Lung (tissue), 12 donors: ENCODE results near the gene CPNE9. TPM values are rescaled to one million over a fixed set of nuclear protein-coding genes. Genes with fewer than 3 reads are reported as not detected.

ENCODE experiments used
- ATAC-seq: fragments of 200-7000 bp; cut with Tn5 transposase; one replicate; pipeline ENCODE4 v1.9.1; 2020; ENCODE audit warnings: moderate number of reproducible peaks; ENCODE audit not compliant: insufficient read depth, low FRiP score
- DNase-seq, 3 donors: peaks; one replicate each; pipeline ENCODE4 v3.0.0-alpha.2; 2013 to 2017
- H3K27ac ChIP-seq, 2 donors: one replicate each; pipeline ENCODE4 v1.5.1; 2013; ENCODE audit warnings: mild to moderate bottlenecking in 2 of 2, moderate library complexity in 2 of 2, control low read depth in 1 of 2, inconsistent platforms in 1 of 2, low read depth in 1 of 2, low read length in 1 of 2
- H3K27me3 ChIP-seq, 3 donors: one replicate each; pipeline ENCODE4 v1.5.1; 2013; ENCODE audit warnings: low read length in 2 of 3; ENCODE audit not compliant: control insufficient read depth in 3 of 3, insufficient read depth in 3 of 3
- H3K36me3 ChIP-seq, 4 donors: one replicate each; pipeline ENCODE4 v1.5.1; 2013; ENCODE audit warnings: low read length in 4 of 4, mild to moderate bottlenecking in 1 of 4, moderate library complexity in 1 of 4; ENCODE audit not compliant: control insufficient read depth in 4 of 4, insufficient read depth in 4 of 4
- H3K4me1 ChIP-seq, 5 donors: one replicate each; pipeline ENCODE4 v1.5.1; 2013; ENCODE audit warnings: low read length in 5 of 5, mild to moderate bottlenecking in 2 of 5, moderate library complexity in 1 of 5; ENCODE audit not compliant: control insufficient read depth in 5 of 5, insufficient read depth in 5 of 5
- H3K4me3 ChIP-seq: one replicate; pipeline ENCODE4 v1.5.1; 2013; ENCODE audit warnings: mild to moderate bottlenecking, control low read depth, moderate library complexity
- H3K9ac ChIP-seq, 2 donors: one replicate each; pipeline ENCODE4 v1.5.1; 2013; ENCODE audit warnings: low read length in 2 of 2, control low read depth in 1 of 2; ENCODE audit not compliant: insufficient read depth in 1 of 2
- H3K9me3 ChIP-seq, 4 donors: one replicate each; pipeline ENCODE4 v1.5.1; 2013; ENCODE audit warnings: low read length in 3 of 4, mild to moderate bottlenecking in 1 of 4, moderate library complexity in 1 of 4; ENCODE audit not compliant: control insufficient read depth in 4 of 4, insufficient read depth in 3 of 4
- CTCF ChIP-seq: IDR thresholded peaks from 2 replicates; pipeline ENCODE4 v1.5.1; 2012; ENCODE audit warnings: mild to moderate bottlenecking; ENCODE audit errors: control extremely low read depth, extremely low read depth
- WGBS, 2 donors: extraction: QIAGEN DNeasy Blood & Tissue Kit; methylation state at CpG; one replicate each; pipeline ENCODE4 v1.1.7; 2013; 5-methylcytosine and 5-hydroxymethylcytosine counted together
- polyA plus RNA-seq, 2 donors: library from polyadenylated mRNA; stranded (reverse); fragments of 200-250 nt; gene quantifications; one replicate each; pipeline ENCODE4 v1.2.1, GENCODE V29; 2013
- total RNA-seq, 2 donors: library from RNA; depleted of rRNA in 1 of 2; stranded (reverse); fragments of >200 nt in 1 of 2; gene quantifications; one replicate each; pipeline ENCODE4 v1.2.1, GENCODE V29; 2014 to 2021
- donor health status: control.
- donor health status: control.
- donor health status: Bipolar disorder and iron deficiency.
- donor health status: healthy.
- donor health status: DM: yes; HTN: yes; CAD: no.

The CPNE9 gene
- total and polyA plus RNA-seq, 4 donors: 0.11 to 0.34 (median 0.16) TPM; not detected in 1

- Histone ChIP-seq H3K4me1 (no peaks in the 10 kb centered on the region), H3K36me3 (peaks cover 24 to 92% (median 34%) of the 10 kb centered on the region in 4 donors), H3K27me3 (no peaks in the 10 kb centered on the region), H3K4me3 (no peak overlapping the region), H3K9me3 (no peaks in the 10 kb centered on the region), H3K27ac (no peak overlapping the region), H3K9ac (no peak overlapping the region)
- ATAC-seq (no peak), DNase-seq (no peak)
- WGBS, 2 donors: 91 to 94% methylated on average over 9 of the region's 9 CpGs
- no peak for TF ChIP-seq CTCF
Measured at GRCh38 chr3:9686050-9686550, 17.5 kb upstream of the CPNE9 start.

- TF ChIP-seq CTCF: no peak
- no peaks in the 10 kb centered on the region for H3K4me1 ChIP-seq
- H3K9me3 ChIP-seq: no peaks in the 10 kb centered on the region
- no peak overlapping the region for H3K4me3 ChIP-seq
- no peaks in the 10 kb centered on the region for H3K27me3 ChIP-seq
- DNase-seq (no peak), ATAC-seq (no peak)
- H3K36me3 ChIP-seq: peaks cover 18 to 93% (median 33%) of the 10 kb centered on the region in 4 donors
- 91 to 98% methylated on average over 3 of the region's 3 CpGs for WGBS, 2 donors
- no peak overlapping the region for H3K9ac ChIP-seq
- H3K27ac ChIP-seq: no peak overlapping the region
Measured at GRCh38 chr3:9686703-9687102, 16.9 kb upstream of the CPNE9 start.

GRCh38 chr3:9687514-9687913, 16.1 kb upstream of the CPNE9 start:
- Histone ChIP-seq H3K36me3 (peaks cover 16 to 90% (median 35%) of the 10 kb centered on the region in 4 donors), H3K27ac (no peak overlapping the region), H3K27me3 (no peaks in the 10 kb centered on the region), H3K9ac (no peak overlapping the region), H3K4me3 (no peak overlapping the region), H3K9me3 (no peaks in the 10 kb centered on the region), H3K4me1 (no peaks in the 10 kb centered on the region)
- no peak for TF ChIP-seq CTCF
- DNase-seq (no peak), ATAC-seq (no peak)
- WGBS, 2 donors: 92 to 95% methylated on average over 7 of the region's 7 CpGs

GRCh38 chr3:9688961-9689360, 14.7 kb upstream of the CPNE9 start:
- Histone ChIP-seq H3K27ac (no peak overlapping the region), H3K4me3 (no peak overlapping the region), H3K9ac (no peak overlapping the region), H3K36me3 (peaks cover 13 to 83% (median 31%) of the 10 kb centered on the region in 4 donors), H3K9me3 (no peaks in the 10 kb centered on the region), H3K4me1 (no peaks in the 10 kb centered on the region), H3K27me3 (no peaks in the 10 kb centered on the region)
- ATAC-seq (no peak), DNase-seq (no peak)
- WGBS, 2 donors: 95 to 97% methylated on average over 5 of the region's 5 CpGs
- no peak for TF ChIP-seq CTCF
